HEK293 (cell line): ENCODE measurements around the gene GRM4.

ENCODE experiments used
- CTCF ChIA-PET: fragments of 350-600 bp; formaldehyde crosslinking; extraction: SDS; loops from one replicate; lab custom pipeline; 2021; ENCODE audit warnings: antibody characterized with exemption; lab: Yijun Ruan, JAX
- POLR2A ChIA-PET: fragments of 300-600 bp; formaldehyde crosslinking; extraction: SDS; loops from one replicate; lab custom pipeline; 2020; ENCODE audit warnings: antibody characterized with exemption, inconsistent platforms; lab: Yijun Ruan, JAX
- H3K27ac ChIP-seq: fragments of 200-500 bp; sonication (Bioruptor generic); 2 replicates; pipeline ENCODE4 v1.5.1; 2014; ENCODE audit warnings: low read depth, low read length, control low read depth, inconsistent platforms; ENCODE audit errors: extremely low read depth
- H3K36me3 ChIP-seq, 2 experiments: fragments of 200-500 bp in 1 of 2; sonication (Bioruptor generic) in 1 of 2; 1 replicate in 1 of 2; 2 replicates in 1 of 2; pipeline ENCODE4 v1.5.1; 2014 to 2017; ENCODE audit warnings: inconsistent platforms in 2 of 2, low read length in 2 of 2; ENCODE audit not compliant: control insufficient read depth in 2 of 2, insufficient read depth in 1 of 2
- H3K4me1 ChIP-seq: fragments of 200-500 bp; sonication (Bioruptor generic); 2 replicates; pipeline ENCODE4 v1.5.1; 2014; ENCODE audit warnings: mild to moderate bottlenecking, low read length, inconsistent platforms; ENCODE audit not compliant: control insufficient read depth, insufficient read depth
- H3K4me3 ChIP-seq: 2 replicates; pipeline ENCODE4 v1.5.1; 2011; ENCODE audit warnings: low read depth, mild to moderate bottlenecking, control low read depth, low read length, moderate library complexity
- H3K9me3 ChIP-seq: fragments of 200-500 bp; sonication (Bioruptor generic); 2 replicates; pipeline ENCODE4 v1.5.1; 2014; ENCODE audit warnings: low read depth, low read length, inconsistent platforms; ENCODE audit not compliant: control insufficient read depth, insufficient read depth
- HOXD13 ChIP-seq: sonication (generic); formaldehyde crosslinking; IDR thresholded peaks from 2 replicates; pipeline ENCODE4 v1.8.0; 2022; ENCODE audit warnings: missing genetic modification reagents, borderline replicate concordance
- OVOL3 ChIP-seq: fragments of 450-650 bp; formaldehyde crosslinking; IDR thresholded peaks from 2 replicates; pipeline ENCODE4 v1.5.1; 2016; ENCODE audit warnings: missing biosample characterization, missing genetic modification characterization
- ZBTB11 ChIP-seq: fragments of 450-650 bp; formaldehyde crosslinking; conservative IDR thresholded peaks from 2 replicates; pipeline ENCODE4 v1.5.1; 2016; ENCODE audit warnings: low read depth, missing biosample characterization, missing genetic modification characterization
- ZBTB17 ChIP-seq: fragments of 450-650 bp; formaldehyde crosslinking; IDR thresholded peaks from 2 replicates; pipeline ENCODE4 v1.5.1; 2016; ENCODE audit warnings: missing biosample characterization, missing genetic modification characterization
- ZNF16 ChIP-seq: fragments of 450-650 bp; formaldehyde crosslinking; IDR thresholded peaks from 2 replicates; pipeline ENCODE4 v1.5.1; 2016; ENCODE audit warnings: low read depth, missing biosample characterization, missing genetic modification characterization
- ZNF18 ChIP-seq: fragments of 450-650 bp; formaldehyde crosslinking; IDR thresholded peaks from 2 replicates; pipeline ENCODE4 v1.5.1; 2016; ENCODE audit warnings: missing biosample characterization, missing genetic modification characterization
- ZNF211 ChIP-seq: fragments of 450-650 bp; formaldehyde crosslinking; IDR thresholded peaks from 2 replicates; pipeline ENCODE4 v1.5.1; 2016; ENCODE audit warnings: low read depth, missing biosample characterization, missing genetic modification characterization
- ZNF223 ChIP-seq: fragments of 450-650 bp; formaldehyde crosslinking; IDR thresholded peaks from 2 replicates; pipeline ENCODE4 v1.5.1; 2016; ENCODE audit warnings: missing biosample characterization, missing genetic modification characterization
- ZNF274 ChIP-seq, 2 experiments: fragments of 200-500 bp in 1 of 2; fragments of 450-650 bp in 1 of 2; sonication (Bioruptor generic) in 1 of 2; formaldehyde crosslinking in 1 of 2; IDR thresholded peaks; 2 replicates each; pipeline versions ENCODE4 v1.5.1 to v1.6.1; 2014 to 2016; ENCODE audit warnings: borderline replicate concordance in 1 of 2, inconsistent platforms in 1 of 2, low read length in 1 of 2, missing biosample characterization in 1 of 2, missing genetic modification characterization in 1 of 2
- ZNF335 ChIP-seq: fragments of 450-650 bp; formaldehyde crosslinking; conservative IDR thresholded peaks from 2 replicates; pipeline ENCODE4 v1.5.1; 2016; ENCODE audit warnings: missing biosample characterization, missing genetic modification characterization
- ZNF521 ChIP-seq: fragments of 450-650 bp; formaldehyde crosslinking; IDR thresholded peaks from 2 replicates; pipeline ENCODE4 v1.5.1; 2017; ENCODE audit warnings: missing biosample characterization, mild to moderate bottlenecking, missing genetic modification characterization
- ZNF544 ChIP-seq: fragments of 450-650 bp; formaldehyde crosslinking; IDR thresholded peaks from 2 replicates; pipeline ENCODE4 v1.5.0; 2017; ENCODE audit warnings: missing biosample characterization, missing genetic modification characterization
- ZNF561 ChIP-seq: fragments of 450-650 bp; IDR thresholded peaks from 2 replicates; pipeline ENCODE4 v1.5.1; 2018; ENCODE audit warnings: missing biosample characterization, missing genetic modification characterization, borderline replicate concordance
- ZNF660 ChIP-seq: fragments of 450-650 bp; IDR thresholded peaks from 2 replicates; pipeline ENCODE4 v1.5.1; 2018; ENCODE audit warnings: missing biosample characterization, mild to moderate bottlenecking, missing genetic modification characterization
- ZNF692 ChIP-seq: fragments of 450-650 bp; formaldehyde crosslinking; IDR thresholded peaks from 2 replicates; pipeline ENCODE4 v1.5.1; 2016; ENCODE audit warnings: missing biosample characterization, missing genetic modification characterization
- ZNF791 ChIP-seq: fragments of 450-650 bp; formaldehyde crosslinking; IDR thresholded peaks from 2 replicates; pipeline ENCODE4 v1.5.1; 2016; ENCODE audit warnings: missing biosample characterization, missing genetic modification characterization
- ZNF843 ChIP-seq: fragments of 450-650 bp; formaldehyde crosslinking; IDR thresholded peaks from 2 replicates; pipeline ENCODE4 v1.5.1; 2016; ENCODE audit warnings: missing biosample characterization, missing genetic modification characterization
- ZSCAN5A ChIP-seq: fragments of 450-650 bp; formaldehyde crosslinking; IDR thresholded peaks from 2 replicates; pipeline ENCODE4 v1.5.1; 2016; ENCODE audit warnings: missing biosample characterization, missing genetic modification characterization
- TF ChIP-seq, protein P1 (sequence below): fragments of 450-650 bp; formaldehyde crosslinking; IDR thresholded peaks from 2 replicates; pipeline ENCODE4 v1.5.1; 2016; ENCODE audit warnings: missing biosample characterization, missing genetic modification characterization
- TF ChIP-seq, protein P2 (sequence below): fragments of 450-650 bp; formaldehyde crosslinking; IDR thresholded peaks from 2 replicates; pipeline ENCODE4 v1.5.1; 2016; ENCODE audit warnings: missing biosample characterization, missing genetic modification characterization

The GRM4 gene

GRCh38 chr6:34022873-34023255 is 123.0 kb downstream of the GRM4 start (continued):
- TF ChIP-seq ZBTB11 (no peak), ZNF16 (tag by site-specific recombination) (no peak), HOXD13 (CRISPR knock-in tag) (no peak)

DNA sequence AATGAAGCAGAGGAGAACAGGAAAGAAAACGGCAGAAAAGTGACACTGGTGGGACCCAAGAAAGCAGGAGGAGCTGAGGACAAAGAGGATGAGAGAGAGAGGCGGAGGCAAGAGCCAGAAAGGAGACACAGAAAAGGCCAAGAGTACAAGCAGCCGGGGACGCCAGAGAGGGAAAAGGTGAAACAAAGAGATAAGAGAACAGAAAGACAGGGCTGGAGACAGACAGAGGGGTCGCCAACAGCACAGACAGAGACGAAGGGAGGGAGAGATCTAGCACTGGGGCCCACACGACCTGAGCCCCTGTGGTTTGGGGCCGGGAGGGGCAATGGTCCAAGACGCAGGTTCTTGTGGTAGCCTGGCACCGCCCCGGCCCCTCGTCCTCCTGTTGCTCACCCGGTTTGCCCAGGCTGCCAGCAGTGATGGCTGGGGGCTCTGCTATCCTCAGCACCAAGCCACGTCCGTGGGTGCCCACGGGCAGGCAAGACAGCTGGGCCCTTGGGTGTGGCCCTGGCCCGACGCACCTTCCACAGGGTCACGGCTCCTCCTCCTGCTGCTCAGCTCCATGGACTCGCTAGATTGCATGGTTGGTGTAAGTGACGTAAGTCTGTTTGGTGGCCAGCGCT is 123.5 kb downstream of the GRM4 start:
- Histone ChIP-seq H3K4me1 (no peaks in the 10 kb centered on the region), H3K36me3 (no peaks in the 10 kb centered on the region), H3K4me3 (no peak overlapping the region), H3K27ac (no peak overlapping the region), H3K9me3 (no peaks in the 10 kb centered on the region)
- ChIA-PET POLR2A (no interaction called here), CTCF (interaction anchor here (0.6 to 8.1 kb wide), 2 partner anchors 251 to 755 kb away, joined by 4 to 80 read pairs; no protein-coding TSS in a partner anchor)
- no peak for TF ChIP-seq ZSCAN5A (tag by site-specific recombination)
- no peak for TF ChIP-seq ZNF18 (tag by site-specific recombination)
- no peak for TF ChIP-seq OVOL3 (tag by site-specific recombination)
- no peak for TF ChIP-seq ZNF223 (tag by site-specific recombination)
- no peak for TF ChIP-seq ZNF211 (tag by site-specific recombination)
- TF ChIP-seq ZNF843, result no peak
- TF ChIP-seq, protein P1, sequence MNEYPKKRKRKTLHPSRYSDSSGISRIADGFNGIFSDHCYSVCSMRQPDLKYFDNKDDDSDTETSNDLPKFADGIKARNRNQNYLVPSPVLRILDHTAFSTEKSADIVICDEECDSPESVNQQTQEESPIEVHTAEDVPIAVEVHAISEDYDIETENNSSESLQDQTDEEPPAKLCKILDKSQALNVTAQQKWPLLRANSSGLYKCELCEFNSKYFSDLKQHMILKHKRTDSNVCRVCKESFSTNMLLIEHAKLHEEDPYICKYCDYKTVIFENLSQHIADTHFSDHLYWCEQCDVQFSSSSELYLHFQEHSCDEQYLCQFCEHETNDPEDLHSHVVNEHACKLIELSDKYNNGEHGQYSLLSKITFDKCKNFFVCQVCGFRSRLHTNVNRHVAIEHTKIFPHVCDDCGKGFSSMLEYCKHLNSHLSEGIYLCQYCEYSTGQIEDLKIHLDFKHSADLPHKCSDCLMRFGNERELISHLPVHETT (tag by site-specific recombination), result no peak

DNA sequence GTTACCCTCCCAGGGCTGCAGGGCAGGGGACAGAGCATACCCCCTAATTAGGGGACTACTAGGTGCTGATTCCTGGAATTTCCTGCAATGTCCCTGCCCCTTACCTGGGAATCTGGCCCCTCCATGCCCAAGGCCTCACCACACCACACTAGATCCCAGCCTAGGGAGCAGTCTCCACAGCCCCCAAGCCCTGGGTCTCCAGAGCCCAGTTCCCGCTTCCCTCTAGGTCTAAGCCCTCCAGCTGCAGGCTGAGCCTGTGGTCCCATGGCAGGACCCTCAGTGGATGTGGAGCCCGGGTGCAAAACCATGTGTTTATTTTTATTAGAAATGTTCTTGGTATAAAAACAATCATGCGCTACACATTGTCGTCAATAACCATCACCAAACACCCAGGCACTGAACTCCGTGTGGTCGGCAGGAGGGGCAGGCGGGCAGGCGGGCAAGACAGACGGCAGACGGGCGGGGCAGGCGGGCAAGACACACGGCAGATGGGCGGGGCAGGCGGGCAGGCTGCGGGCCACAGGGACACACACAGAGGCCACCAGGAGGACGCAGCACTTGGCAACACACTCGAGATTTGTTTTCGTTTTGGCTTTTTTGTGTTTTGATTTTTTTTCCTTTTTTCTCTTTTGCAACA is 124.2 kb downstream of the GRM4 start:
- ChIA-PET POLR2A (no interaction called here), CTCF (no interaction called here)
- H3K4me1 ChIP-seq, result no peaks in the 10 kb centered on the region
- H3K4me3 ChIP-seq, result no peak overlapping the region
- H3K9me3 ChIP-seq, result no peaks in the 10 kb centered on the region
- no peaks in the 10 kb centered on the region for H3K36me3 ChIP-seq
- no peak overlapping the region for H3K27ac ChIP-seq
- no peak for TF ChIP-seq ZNF561 (tag by site-specific recombination)
- no peak for TF ChIP-seq ZNF335 (tag by site-specific recombination)
- TF ChIP-seq HOXD13 (CRISPR knock-in tag), result no peak
- no peak for TF ChIP-seq ZNF660 (tag by site-specific recombination)
- TF ChIP-seq, protein P2, sequence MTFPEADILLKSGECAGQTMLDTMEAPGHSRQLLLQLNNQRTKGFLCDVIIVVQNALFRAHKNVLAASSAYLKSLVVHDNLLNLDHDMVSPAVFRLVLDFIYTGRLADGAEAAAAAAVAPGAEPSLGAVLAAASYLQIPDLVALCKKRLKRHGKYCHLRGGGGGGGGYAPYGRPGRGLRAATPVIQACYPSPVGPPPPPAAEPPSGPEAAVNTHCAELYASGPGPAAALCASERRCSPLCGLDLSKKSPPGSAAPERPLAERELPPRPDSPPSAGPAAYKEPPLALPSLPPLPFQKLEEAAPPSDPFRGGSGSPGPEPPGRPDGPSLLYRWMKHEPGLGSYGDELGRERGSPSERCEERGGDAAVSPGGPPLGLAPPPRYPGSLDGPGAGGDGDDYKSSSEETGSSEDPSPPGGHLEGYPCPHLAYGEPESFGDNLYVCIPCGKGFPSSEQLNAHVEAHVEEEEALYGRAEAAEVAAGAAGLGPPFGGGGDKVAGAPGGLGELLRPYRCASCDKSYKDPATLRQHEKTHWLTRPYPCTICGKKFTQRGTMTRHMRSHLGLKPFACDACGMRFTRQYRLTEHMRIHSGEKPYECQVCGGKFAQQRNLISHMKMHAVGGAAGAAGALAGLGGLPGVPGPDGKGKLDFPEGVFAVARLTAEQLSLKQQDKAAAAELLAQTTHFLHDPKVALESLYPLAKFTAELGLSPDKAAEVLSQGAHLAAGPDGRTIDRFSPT (tag by site-specific recombination), result no peak
- no peak for TF ChIP-seq ZNF692
- TF ChIP-seq ZNF544 (tag by site-specific recombination), result no peak
- no peak for TF ChIP-seq ZNF274 (IDR thresholded peaks at IDR 0.05; ENCODE audit: low read length)
- TF ChIP-seq ZNF274 (tag by site-specific recombination; IDR thresholded peaks at IDR 0.05; ENCODE audit: borderline replicate concordance), result no peak
- no peak for TF ChIP-seq ZBTB17 (tag by site-specific recombination)
- TF ChIP-seq ZNF791 (tag by site-specific recombination), result no peak
- no peak for TF ChIP-seq ZNF521 (tag by site-specific recombination)
